Ascending aorta (tissue), 2 donors: Measurements from ENCODE around the gene GIMD1. TPM values are rescaled to one million over a fixed set of nuclear protein-coding genes. Genes with fewer than 3 reads are reported as not detected.

Experiments
- DNase-seq, 2 donors: peaks; one replicate each; pipeline ENCODE4 v3.0.0-alpha.2; 2019; ENCODE audit warnings: low spot score in 2 of 2
- H3K27ac ChIP-seq, 2 donors: fragments of 200-600 bp; sonication (generic); one replicate each; pipeline ENCODE4 v1.5.1; 2016 to 2017; ENCODE audit warnings: mild to moderate bottlenecking in 1 of 2
- H3K27me3 ChIP-seq: fragments of 200-600 bp; sonication (generic); one replicate; pipeline ENCODE4 v1.5.1; 2017
- H3K36me3 ChIP-seq, 2 donors: fragments of 200-600 bp; sonication (generic); one replicate each; pipeline ENCODE4 v1.5.1; 2016
- H3K4me1 ChIP-seq, 2 donors: fragments of 200-600 bp; sonication (generic); one replicate each; pipeline ENCODE4 v1.5.1; 2016 to 2017; ENCODE audit warnings: mild to moderate bottlenecking in 1 of 2
- H3K4me3 ChIP-seq, 2 donors: fragments of 200-600 bp; sonication (generic); one replicate each; pipeline ENCODE4 v1.5.1; 2016 to 2017; ENCODE audit warnings: mild to moderate bottlenecking in 1 of 2
- H3K9me3 ChIP-seq, 2 donors: fragments of 200-600 bp; sonication (generic); one replicate each; pipeline ENCODE4 v1.5.1; 2016
- CTCF ChIP-seq, 3 experiments: fragments of 200-600 bp in 2 of 3; fragments of 450-650 bp in 1 of 3; sonication (generic) in 2 of 3; IDR thresholded peaks; one replicate each; pipeline ENCODE4 v1.5.1; 2016 to 2019; ENCODE audit warnings: antibody characterized with exemption in 3 of 3, mild to moderate bottlenecking in 1 of 3, moderate library complexity in 1 of 3
- intact Hi-C: fragments of 100-400 bp; cut with DNase I; formaldehyde crosslinking; loops from one replicate; pipeline ENCODE4 v1.15.1; 2023
- total RNA-seq: library from RNA; depleted of rRNA; stranded (reverse); fragments of >200 nt; gene quantifications from one replicate; pipeline ENCODE4 v1.1.0, GENCODE V29; 2016

GIMD1 gene
- total RNA-seq, 1 donor from 2014 or later, result not detected

- H3K27me3 ChIP-seq, result no peaks in the 10 kb centered on the region
- intact Hi-C loops, result no loop called here
- H3K27ac ChIP-seq, result no peak overlapping the region
- DNase-seq, result no peak
- H3K9me3 ChIP-seq, result no peaks in the 10 kb centered on the region
- no peak overlapping the region for H3K4me3 ChIP-seq
- no peak for TF ChIP-seq CTCF (IDR thresholded peaks at IDR 0.05)
- peaks cover 3 to 17% of the 10 kb centered on the region in 2 donors for H3K4me1 ChIP-seq
- peaks cover 6 to 11% of the 10 kb centered on the region in 2 donors for H3K36me3 ChIP-seq
These were observed 48.3 kb downstream of the GIMD1 start for GRCh38 chr4:106320235-106320634.

- H3K36me3 ChIP-seq, result peaks cover 6 to 8% of the 10 kb centered on the region in 2 donors
- H3K27ac ChIP-seq, result no peak overlapping the region
- no peaks in the 10 kb centered on the region for H3K27me3 ChIP-seq
- intact Hi-C loops, result loop anchor here (5.0 to 10.0 kb wide), 4 partner anchors 46 to 1174 kb away; partner anchors contain the start of genes GSTCD, INTS12 and TET2
- H3K9me3 ChIP-seq, result no peaks in the 10 kb centered on the region
- TF ChIP-seq CTCF (IDR thresholded peaks at IDR 0.05), result no peak
- DNase-seq, result no peak
- peaks cover 3 to 25% of the 10 kb centered on the region in 2 donors for H3K4me1 ChIP-seq
- H3K4me3 ChIP-seq, result peak overlapping the region in 1 of 2 donors; percentile 70
These were observed 50.1 kb downstream of the GIMD1 start for GRCh38 chr4:106318511-106318910.

- H3K27ac ChIP-seq, result no peak overlapping the region
- no peak for DNase-seq
- H3K9me3 ChIP-seq, result no peaks in the 10 kb centered on the region
- peaks cover 6 to 8% of the 10 kb centered on the region in 2 donors for H3K36me3 ChIP-seq
- peak overlapping the region in 1 of 2 donors; percentile 70 for H3K4me3 ChIP-seq
- peaks cover 3 to 27% of the 10 kb centered on the region in 2 donors for H3K4me1 ChIP-seq
- H3K27me3 ChIP-seq, result no peaks in the 10 kb centered on the region
- intact Hi-C loops, result loop anchor here (2.0 to 10.0 kb wide), 5 partner anchors 46 to 1173 kb away; partner anchors contain the start of genes GSTCD, INTS12 and TET2
- no peak for TF ChIP-seq CTCF (IDR thresholded peaks at IDR 0.05)
These were observed 50.8 kb downstream of the GIMD1 start for GRCh38 chr4:106317815-106318214.

GRCh38 chr4:106316773-106317409, 51.7 kb downstream of the GIMD1 start:
- Histone ChIP-seq H3K36me3 (peaks cover 6 to 8% of the 10 kb centered on the region in 2 donors), H3K4me3 (peak overlapping the region; percentile 70 to 87), H3K27me3 (no peaks in the 10 kb centered on the region), H3K4me1 (peaks cover 3 to 27% of the 10 kb centered on the region in 2 donors), H3K9me3 (no peaks in the 10 kb centered on the region), H3K27ac (peak overlapping the region; percentile 89 to 97)
- TF ChIP-seq CTCF (IDR thresholded peaks at IDR 0.05), result no peak
- intact Hi-C loops, result loop anchor here (2.0 to 10.0 kb wide), 5 partner anchors 45 to 1172 kb away; partner anchors contain the start of genes GSTCD, INTS12 and TET2
- DNase-seq, result no peak

GRCh38 chr4:106315968-106316772, 52.4 kb downstream of the GIMD1 start, which contains the start of the genes AIMP1 and TBCK:
Gene AIMP1 (plus strand): TSS chr4:106316550. CDS start chr4:106325010, 8,460 bp downstream.
Gene TBCK (minus strand): TSS chr4:106316209. CDS start chr4:106308960, 7,249 bp downstream.
- peaks cover 3 to 4% of the 10 kb centered on the region in 2 donors for H3K36me3 ChIP-seq
- peak; percentile 70 to 94 for DNase-seq
- intact Hi-C loops, result loop anchor here (2.0 to 10.0 kb wide), 5 partner anchors 44 to 1171 kb away; partner anchors contain the start of genes GSTCD, INTS12 and TET2
- no peaks in the 10 kb centered on the region for H3K9me3 ChIP-seq
- H3K4me3 ChIP-seq, result peak within 1 kb of the TSS; percentile 70 to 87
- no peak for TF ChIP-seq CTCF (IDR thresholded peaks at IDR 0.05)
- H3K27ac ChIP-seq, result peak within 1 kb of the TSS; percentile 89 to 97
- peaks cover 3 to 32% of the 10 kb centered on the region in 2 donors for H3K4me1 ChIP-seq
- no peaks in the 10 kb centered on the region for H3K27me3 ChIP-seq
